Esophagus muscularis mucosa (tissue), 3 donors: Measurements from ENCODE around the gene TSR1.

Source experiments
- CTCF ChIP-seq, 3 experiments: fragments of 200-600 bp in 2 of 3; fragments of 450-650 bp in 1 of 3; sonication (generic) in 2 of 3; IDR thresholded peaks; one replicate each; pipeline ENCODE4 v1.5.1; 2017 to 2019; ENCODE audit warnings: antibody characterized with exemption in 3 of 3, mild to moderate bottlenecking in 2 of 3, moderate library complexity in 1 of 3
- POLR2A ChIP-seq: fragments of 450-650 bp; IDR thresholded peaks from one replicate; pipeline ENCODE4 v1.6.1; 2017; ENCODE audit warnings: antibody characterized with exemption, moderate library complexity, mild to moderate bottlenecking, low read depth

DNA sequence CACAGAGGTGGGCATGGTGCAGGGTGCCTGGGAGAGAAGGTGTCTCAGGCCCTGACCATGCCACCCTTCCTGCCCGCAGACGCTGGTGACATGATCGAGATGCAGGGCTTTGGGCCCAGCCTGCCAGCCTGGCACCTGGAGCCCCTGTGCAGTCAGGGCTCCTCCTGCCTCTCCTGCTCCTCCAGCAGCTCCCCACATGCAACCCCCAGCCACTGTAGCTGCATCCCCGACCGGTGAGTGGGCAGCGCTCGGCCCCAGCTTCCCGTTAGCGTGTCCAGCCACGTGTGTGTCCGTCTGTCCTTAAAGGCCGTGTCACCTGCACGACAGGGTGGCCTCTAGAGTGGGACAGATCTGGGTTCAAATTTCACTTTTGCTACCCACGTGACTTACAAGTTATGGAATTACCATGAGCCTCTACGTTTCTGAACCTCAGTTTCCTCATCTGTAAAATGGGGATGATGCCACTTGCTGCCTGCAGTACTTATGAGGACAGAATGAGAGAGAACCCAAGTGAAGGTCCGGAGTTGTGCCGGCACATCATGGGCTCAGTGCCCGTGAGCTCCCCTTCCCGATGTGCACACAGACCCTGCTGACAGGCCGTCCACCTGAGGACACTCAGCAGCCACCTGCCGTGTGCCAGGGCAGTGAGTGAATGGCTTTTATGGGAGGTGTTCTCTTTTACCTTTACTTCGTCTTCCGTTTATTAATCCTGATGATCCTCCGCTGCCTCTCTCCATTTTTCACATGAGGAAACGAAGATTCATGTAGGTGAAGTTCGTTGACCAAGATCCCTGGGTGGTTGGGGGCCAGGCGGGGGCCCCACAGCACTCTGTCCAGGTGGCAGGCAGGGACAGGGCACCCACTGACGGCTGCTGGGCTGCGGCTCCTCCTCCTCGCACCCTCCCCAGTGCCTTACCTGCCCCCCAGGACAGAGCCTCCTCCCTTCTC is 35.2 kb upstream of the TSR1 start:
- TF ChIP-seq CTCF (IDR thresholded peaks at IDR 0.05) (no peak), POLR2A (no peak)
